Measurements from ENCODE around the gene ACP4.

- TF ChIP-seq JUNB (IDR thresholded peaks at IDR 0.05; ENCODE audit: unreplicated experiment), result no peak
- TF ChIP-seq EZH2 (IDR thresholded peaks at IDR 0.05; ENCODE audit: low read depth, unreplicated experiment), result no peak
- no peak for TF ChIP-seq POLR2AphosphoS5 (IDR thresholded peaks at IDR 0.05; ENCODE audit: low read depth)
- no peak for TF ChIP-seq CTCF (conservative IDR thresholded peaks at IDR 0.05; ENCODE audit: low read depth in 2 of 2)
- TF ChIP-seq REST (IDR thresholded peaks at IDR 0.05; ENCODE audit: unreplicated experiment), result no peak
- TF ChIP-seq STAT1 (IDR thresholded peaks at IDR 0.05; ENCODE audit: unreplicated experiment), result no peak
- no peak for TF ChIP-seq NANOG (IDR thresholded peaks at IDR 0.05; ENCODE audit: borderline replicate concordance)
- no peak for TF ChIP-seq ZNF331 (CRISPR knock-in tag; IDR thresholded peaks at IDR 0.05; ENCODE audit: low read depth)
- no peak for TF ChIP-seq ETS1 (IDR thresholded peaks at IDR 0.05)
- TF ChIP-seq CREB1 (CRISPR knock-in tag; IDR thresholded peaks at IDR 0.05; ENCODE audit: low read depth), result no peak
- no peak for TF ChIP-seq ZNF114 (CRISPR knock-in tag; IDR thresholded peaks at IDR 0.05)
- no peak for TF ChIP-seq EZH2phosphoT487 (IDR thresholded peaks at IDR 0.05; ENCODE audit: unreplicated experiment)
These were observed 53.0 kb downstream of the ACP4 start for GRCh38 chr19:50843205-50843604.

Data from GM23338 (cell line).